Osteoblast (primary cell): ENCODE results near the gene CEMIP2. TPM values are rescaled to one million over a fixed set of nuclear protein-coding genes. Genes with fewer than 3 reads are reported as not detected.

Experiments used
- DNase-seq: peaks from one replicate; pipeline ENCODE4 v3.0.0; 2011; ENCODE audit warnings: low spot score, mixed read lengths; ENCODE audit not compliant: insufficient read length; ENCODE audit errors: missing footprints
- H2AFZ ChIP-seq: 2 replicates; pipeline ENCODE4 v1.6.0; 2011; ENCODE audit warnings: mild to moderate bottlenecking, low read length
- H3K27ac ChIP-seq: 2 replicates; pipeline ENCODE4 v1.5.1; 2011; ENCODE audit warnings: mild to moderate bottlenecking, low read depth, low read length, moderate library complexity
- H3K27me3 ChIP-seq: 2 replicates; pipeline ENCODE4 v1.6.0; 2012; ENCODE audit warnings: mild to moderate bottlenecking, control low read depth, inconsistent platforms, low read length, moderate library complexity; ENCODE audit not compliant: insufficient read depth
- H3K36me3 ChIP-seq: 2 replicates; pipeline ENCODE4 v1.5.1; 2011; ENCODE audit warnings: mild to moderate bottlenecking, low read length, control low read depth, moderate library complexity; ENCODE audit not compliant: insufficient read depth
- H3K4me1 ChIP-seq: 2 replicates; pipeline ENCODE4 v1.5.1; 2011; ENCODE audit warnings: mild to moderate bottlenecking, low read length, control low read depth, moderate library complexity; ENCODE audit not compliant: insufficient read depth
- H3K4me2 ChIP-seq: 2 replicates; pipeline ENCODE4 v1.6.0; 2011; ENCODE audit warnings: mild to moderate bottlenecking, low read length; ENCODE audit not compliant: insufficient read depth
- H3K4me3 ChIP-seq: fragments of 200-600 bp; sonication (generic); 3 replicates; pipeline ENCODE4 v1.5.1; 2012; ENCODE audit warnings: mild to moderate bottlenecking, low read length, inconsistent platforms; ENCODE audit not compliant: insufficient read depth
- H3K79me2 ChIP-seq: 2 replicates; pipeline ENCODE4 v1.6.0; 2012; ENCODE audit warnings: mild to moderate bottlenecking, low read length, control low read depth, inconsistent platforms; ENCODE audit not compliant: insufficient read depth
- H3K9me3 ChIP-seq: 2 replicates; pipeline ENCODE4 v1.5.1; 2011; ENCODE audit warnings: low read depth, low read length, control low read depth
- H4K20me1 ChIP-seq: 2 replicates; pipeline ENCODE4 v1.6.0; 2012; ENCODE audit warnings: mild to moderate bottlenecking, low read length, control low read depth; ENCODE audit not compliant: insufficient read depth
- total RNA-seq: library from RNA; depleted of rRNA; stranded (reverse); fragments of >200 nt; gene quantifications from 2 replicates; pipeline ENCODE4 v1.2.3, GENCODE V29; 2012
- TF ChIP-seq, protein P1 (sequence below): IDR thresholded peaks from 2 replicates; pipeline ENCODE4 v1.5.1; 2011; ENCODE audit warnings: mild to moderate bottlenecking, low read depth, low read length, moderate library complexity; ENCODE audit errors: extremely low read depth

Gene CEMIP2
- total RNA-seq, 1 donor, result 66.2 TPM

DNA sequence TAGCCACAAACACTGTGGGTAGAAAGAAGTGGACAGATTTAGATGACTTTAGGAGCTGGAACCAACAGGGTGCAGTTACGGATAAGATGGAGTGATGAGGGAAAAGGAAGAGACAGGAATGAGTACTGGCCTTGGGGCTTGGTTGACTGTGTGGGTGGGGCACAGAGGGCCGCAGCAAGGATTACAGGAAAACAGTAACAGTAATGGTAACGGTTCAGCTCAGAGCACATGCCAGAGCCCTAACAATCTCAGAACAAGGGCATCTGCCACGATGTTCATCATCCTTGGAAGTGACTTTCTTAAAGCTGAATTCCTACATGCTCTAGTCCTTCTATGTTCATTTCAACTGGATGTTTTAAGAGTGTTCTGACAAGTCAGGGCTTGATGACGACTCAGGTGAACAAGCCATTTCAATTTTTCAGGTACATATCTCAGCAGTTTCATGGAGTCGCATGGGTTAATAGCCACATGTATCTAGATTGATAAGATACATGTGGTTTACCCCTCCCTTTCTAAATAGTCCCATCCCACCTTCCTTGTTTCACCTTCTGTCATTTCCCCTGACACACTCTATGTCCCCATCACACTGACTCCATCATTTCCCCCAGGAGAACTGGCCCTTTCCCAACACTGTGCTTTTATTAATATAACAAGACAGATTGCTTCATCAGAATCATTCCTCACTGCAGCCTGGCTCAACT, 65.0 kb downstream of the CEMIP2 start:
- Histone ChIP-seq H3K4me3 (no peak overlapping the region), H3K4me2 (no peak overlapping the region), H4K20me1 (no peaks in the 10 kb centered on the region), H3K79me2 (no peaks in the 10 kb centered on the region), H3K36me3 (peaks cover 44% of the 10 kb centered on the region), H3K27me3 (no peaks in the 10 kb centered on the region), H3K9me3 (no peaks in the 10 kb centered on the region), H3K4me1 (no peaks in the 10 kb centered on the region), H2AFZ (no peak overlapping the region), H3K27ac (no peak overlapping the region)
- no peak for DNase-seq
- TF ChIP-seq, protein P1, sequence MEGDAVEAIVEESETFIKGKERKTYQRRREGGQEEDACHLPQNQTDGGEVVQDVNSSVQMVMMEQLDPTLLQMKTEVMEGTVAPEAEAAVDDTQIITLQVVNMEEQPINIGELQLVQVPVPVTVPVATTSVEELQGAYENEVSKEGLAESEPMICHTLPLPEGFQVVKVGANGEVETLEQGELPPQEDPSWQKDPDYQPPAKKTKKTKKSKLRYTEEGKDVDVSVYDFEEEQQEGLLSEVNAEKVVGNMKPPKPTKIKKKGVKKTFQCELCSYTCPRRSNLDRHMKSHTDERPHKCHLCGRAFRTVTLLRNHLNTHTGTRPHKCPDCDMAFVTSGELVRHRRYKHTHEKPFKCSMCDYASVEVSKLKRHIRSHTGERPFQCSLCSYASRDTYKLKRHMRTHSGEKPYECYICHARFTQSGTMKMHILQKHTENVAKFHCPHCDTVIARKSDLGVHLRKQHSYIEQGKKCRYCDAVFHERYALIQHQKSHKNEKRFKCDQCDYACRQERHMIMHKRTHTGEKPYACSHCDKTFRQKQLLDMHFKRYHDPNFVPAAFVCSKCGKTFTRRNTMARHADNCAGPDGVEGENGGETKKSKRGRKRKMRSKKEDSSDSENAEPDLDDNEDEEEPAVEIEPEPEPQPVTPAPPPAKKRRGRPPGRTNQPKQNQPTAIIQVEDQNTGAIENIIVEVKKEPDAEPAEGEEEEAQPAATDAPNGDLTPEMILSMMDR, result no peak

DNA sequence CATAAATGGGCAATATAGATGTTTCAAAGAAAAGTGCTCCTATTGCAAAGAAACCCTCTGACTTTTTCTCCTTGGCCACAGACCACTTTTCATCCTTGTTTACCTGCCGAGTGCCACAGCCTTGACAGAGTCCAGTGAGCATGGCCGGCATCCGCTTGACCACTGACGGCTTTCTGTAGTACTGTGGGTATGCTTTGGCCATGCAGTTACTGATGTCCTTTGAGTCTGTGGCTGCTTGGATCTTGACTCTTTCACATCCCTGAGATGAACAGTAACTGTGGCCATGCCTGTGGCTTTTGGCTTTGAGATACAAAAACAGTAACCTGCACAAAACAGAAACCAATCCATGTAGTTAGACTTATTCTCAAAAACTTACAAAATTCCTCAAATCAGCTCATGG, 70.4 kb downstream of the CEMIP2 start:
- Histone ChIP-seq H4K20me1 (no peaks in the 10 kb centered on the region), H3K36me3 (peaks cover 67% of the 10 kb centered on the region), H3K4me2 (no peak overlapping the region), H3K27ac (no peak overlapping the region), H3K4me3 (no peak overlapping the region), H3K4me1 (no peaks in the 10 kb centered on the region), H3K79me2 (no peaks in the 10 kb centered on the region), H3K9me3 (no peaks in the 10 kb centered on the region), H2AFZ (no peak overlapping the region), H3K27me3 (no peaks in the 10 kb centered on the region)
- TF ChIP-seq, protein P1, result no peak
- no peak for DNase-seq

DNA sequence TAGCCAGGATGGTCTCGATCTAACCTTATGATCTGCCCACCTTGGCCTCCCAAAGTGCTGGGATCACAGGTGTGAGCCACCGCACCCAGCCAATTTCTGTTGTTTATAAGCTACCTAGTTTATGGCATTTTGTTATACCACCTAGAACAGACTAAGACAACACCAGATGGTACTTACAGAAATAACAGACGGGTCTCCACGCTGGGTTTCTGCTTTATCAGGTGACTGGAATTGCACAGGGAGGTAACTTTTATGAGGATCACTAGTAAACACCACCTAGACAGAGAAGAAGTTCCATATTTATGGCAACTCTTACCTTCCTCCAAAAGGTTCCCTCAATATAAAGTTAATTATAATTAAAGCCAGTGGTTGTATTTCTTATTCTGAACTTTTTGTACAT, 74.0 kb downstream of the CEMIP2 start:
- no peak overlapping the region for H3K4me3 ChIP-seq
- no peak overlapping the region for H2AFZ ChIP-seq
- no peaks in the 10 kb centered on the region for H4K20me1 ChIP-seq
- H3K4me1 ChIP-seq, result peaks cover 6% of the 10 kb centered on the region
- TF ChIP-seq, protein P1, result no peak
- no peaks in the 10 kb centered on the region for H3K9me3 ChIP-seq
- no peak overlapping the region for H3K4me2 ChIP-seq
- H3K27ac ChIP-seq, result no peak overlapping the region
- DNase-seq, result no peak
- no peaks in the 10 kb centered on the region for H3K27me3 ChIP-seq
- no peaks in the 10 kb centered on the region for H3K79me2 ChIP-seq
- H3K36me3 ChIP-seq, result peaks cover 71% of the 10 kb centered on the region

DNA sequence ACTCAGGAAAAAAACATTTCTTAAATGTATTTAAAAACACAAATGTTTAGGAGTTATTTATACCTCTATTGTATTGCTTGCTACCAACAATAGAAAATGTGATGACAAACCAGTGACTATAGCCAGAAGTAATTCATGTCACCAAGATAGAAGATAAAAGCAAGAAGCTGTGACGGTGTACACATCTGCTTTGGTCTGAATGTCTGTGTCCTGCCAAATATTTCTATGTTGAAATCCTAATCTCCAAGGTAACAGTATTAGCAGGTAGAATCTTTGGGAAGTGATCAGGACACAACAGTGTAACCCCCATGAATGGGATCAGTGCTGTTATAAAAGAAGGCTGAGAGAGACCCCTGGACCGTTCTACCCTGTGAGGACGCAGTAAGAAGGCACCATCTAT, 74.7 kb downstream of the CEMIP2 start:
- DNase-seq, result no peak
- H2AFZ ChIP-seq, result no peak overlapping the region
- H4K20me1 ChIP-seq, result no peaks in the 10 kb centered on the region
- peaks cover 71% of the 10 kb centered on the region for H3K36me3 ChIP-seq
- H3K27ac ChIP-seq, result no peak overlapping the region
- H3K4me3 ChIP-seq, result no peak overlapping the region
- H3K4me2 ChIP-seq, result no peak overlapping the region
- TF ChIP-seq, protein P1, result no peak
- H3K27me3 ChIP-seq, result no peaks in the 10 kb centered on the region
- H3K79me2 ChIP-seq, result no peaks in the 10 kb centered on the region
- H3K4me1 ChIP-seq, result peaks cover 6% of the 10 kb centered on the region
- no peaks in the 10 kb centered on the region for H3K9me3 ChIP-seq
